GM06990 (cell line): Measurements from ENCODE around the gene RNF180.
A peak's percentile ranks its signal among the peaks of the same experiment; 100 is the strongest.

Experiments
- DNase-seq: peaks from one replicate; pipeline ENCODE4 v3.0.0-alpha.2; 2011; ENCODE audit not compliant: insufficient read length; ENCODE audit errors: extremely low read depth
- H3K27me3 ChIP-seq: replicated peaks from 2 replicates; pipeline ENCODE4 v1.6.0; 2011; ENCODE audit warnings: low read length; ENCODE audit not compliant: control insufficient read depth, insufficient read depth
- H3K36me3 ChIP-seq: 2 replicates; pipeline ENCODE4 v1.5.1; 2011; ENCODE audit warnings: low read length; ENCODE audit not compliant: control insufficient read depth, insufficient read depth
- H3K4me3 ChIP-seq: replicated peaks from 2 replicates; pipeline ENCODE4 v1.5.1; 2011; ENCODE audit warnings: low read depth, mild to moderate bottlenecking, control low read depth, low read length
- TF ChIP-seq, protein P1 (sequence below): IDR thresholded peaks from 2 replicates; pipeline ENCODE4 v1.5.1; 2011; ENCODE audit warnings: low read length, control low read depth, mild to moderate bottlenecking, inconsistent platforms; ENCODE audit not compliant: insufficient read depth, poor library complexity, severe bottlenecking

The RNF180 gene, protein sequence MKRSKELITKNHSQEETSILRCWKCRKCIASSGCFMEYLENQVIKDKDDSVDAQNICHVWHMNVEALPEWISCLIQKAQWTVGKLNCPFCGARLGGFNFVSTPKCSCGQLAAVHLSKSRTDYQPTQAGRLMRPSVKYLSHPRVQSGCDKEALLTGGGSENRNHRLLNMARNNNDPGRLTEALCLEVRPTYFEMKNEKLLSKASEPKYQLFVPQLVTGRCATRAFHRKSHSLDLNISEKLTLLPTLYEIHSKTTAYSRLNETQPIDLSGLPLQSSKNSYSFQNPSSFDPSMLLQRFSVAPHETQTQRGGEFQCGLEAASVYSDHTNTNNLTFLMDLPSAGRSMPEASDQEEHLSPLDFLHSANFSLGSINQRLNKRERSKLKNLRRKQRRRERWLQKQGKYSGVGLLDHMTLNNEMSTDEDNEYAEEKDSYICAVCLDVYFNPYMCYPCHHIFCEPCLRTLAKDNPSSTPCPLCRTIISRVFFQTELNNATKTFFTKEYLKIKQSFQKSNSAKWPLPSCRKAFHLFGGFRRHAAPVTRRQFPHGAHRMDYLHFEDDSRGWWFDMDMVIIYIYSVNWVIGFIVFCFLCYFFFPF

DNA sequence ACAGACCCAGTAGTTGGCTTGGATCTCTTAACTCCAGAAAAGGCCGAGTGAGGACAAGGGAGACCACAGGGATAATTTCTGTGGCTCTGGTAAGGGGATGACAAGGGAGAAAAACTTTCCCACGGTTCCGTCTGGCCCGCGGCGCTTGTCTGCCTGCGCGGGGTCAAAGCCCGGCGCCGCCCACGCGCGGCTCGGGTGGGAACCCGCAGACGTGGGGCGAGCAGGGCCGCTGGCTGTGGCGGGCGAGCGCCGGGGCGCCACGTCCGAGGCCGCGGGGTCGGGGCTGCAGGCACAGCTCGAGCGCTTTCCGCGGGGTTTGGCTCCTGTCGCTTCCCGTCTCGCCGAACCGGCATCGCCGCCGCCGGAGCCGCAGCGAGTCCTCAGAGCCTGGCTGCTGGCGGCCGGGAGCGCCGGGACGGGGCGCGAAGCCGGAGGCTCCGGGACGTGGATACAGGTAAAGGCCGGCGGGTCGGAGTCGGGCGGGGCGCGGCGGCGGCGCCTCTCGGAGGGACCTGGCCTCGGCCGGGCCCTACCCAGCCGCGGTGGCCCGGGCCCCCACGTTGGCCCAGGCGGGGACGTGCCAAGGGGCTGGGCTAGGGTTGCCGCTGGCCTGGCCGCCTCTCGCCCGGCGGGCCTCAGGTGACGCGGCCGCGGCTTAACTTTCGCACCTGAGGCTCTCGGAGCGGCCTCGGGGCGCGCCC, at the start of gene RNF180:
Gene RNF180 (plus strand): TSS at position 344 of the 701 bp plus-strand sequence. CDS start 34,965 bp downstream, outside the sequence.
- TF ChIP-seq, protein P1, sequence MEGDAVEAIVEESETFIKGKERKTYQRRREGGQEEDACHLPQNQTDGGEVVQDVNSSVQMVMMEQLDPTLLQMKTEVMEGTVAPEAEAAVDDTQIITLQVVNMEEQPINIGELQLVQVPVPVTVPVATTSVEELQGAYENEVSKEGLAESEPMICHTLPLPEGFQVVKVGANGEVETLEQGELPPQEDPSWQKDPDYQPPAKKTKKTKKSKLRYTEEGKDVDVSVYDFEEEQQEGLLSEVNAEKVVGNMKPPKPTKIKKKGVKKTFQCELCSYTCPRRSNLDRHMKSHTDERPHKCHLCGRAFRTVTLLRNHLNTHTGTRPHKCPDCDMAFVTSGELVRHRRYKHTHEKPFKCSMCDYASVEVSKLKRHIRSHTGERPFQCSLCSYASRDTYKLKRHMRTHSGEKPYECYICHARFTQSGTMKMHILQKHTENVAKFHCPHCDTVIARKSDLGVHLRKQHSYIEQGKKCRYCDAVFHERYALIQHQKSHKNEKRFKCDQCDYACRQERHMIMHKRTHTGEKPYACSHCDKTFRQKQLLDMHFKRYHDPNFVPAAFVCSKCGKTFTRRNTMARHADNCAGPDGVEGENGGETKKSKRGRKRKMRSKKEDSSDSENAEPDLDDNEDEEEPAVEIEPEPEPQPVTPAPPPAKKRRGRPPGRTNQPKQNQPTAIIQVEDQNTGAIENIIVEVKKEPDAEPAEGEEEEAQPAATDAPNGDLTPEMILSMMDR, result no peak
- Histone ChIP-seq H3K4me3 (no peak within 1 kb of the TSS), H3K27me3 (peaks cover 1% of the 10 kb centered on the region; the same call in 1 of the 2 replicates), H3K36me3 (no peaks in the 10 kb centered on the region)
- peak; percentile 11 for DNase-seq

DNA sequence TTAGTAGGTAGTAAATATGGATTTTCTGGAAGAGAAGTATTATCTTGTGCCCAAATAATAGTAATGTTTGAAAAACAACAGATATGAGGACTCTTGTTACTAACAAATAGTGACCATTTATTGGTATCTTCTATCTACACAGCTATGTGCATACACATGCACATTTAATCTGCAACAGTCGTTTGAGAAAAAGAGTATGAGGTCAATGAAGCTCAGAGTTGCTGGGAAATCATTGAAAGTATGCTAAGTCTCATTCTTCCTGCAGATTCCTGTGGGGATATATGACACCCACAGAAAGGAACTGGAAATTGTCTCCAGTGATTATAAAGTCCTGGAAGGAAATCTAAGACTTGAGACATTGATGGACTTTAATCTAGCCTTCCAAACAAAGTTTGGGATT, 40.1 kb upstream of the RNF180 start:
- no peaks in the 10 kb centered on the region for H3K27me3 ChIP-seq
- no peak for DNase-seq
- TF ChIP-seq, protein P1, result no peak
- no peak overlapping the region for H3K4me3 ChIP-seq
- no peaks in the 10 kb centered on the region for H3K36me3 ChIP-seq

DNA sequence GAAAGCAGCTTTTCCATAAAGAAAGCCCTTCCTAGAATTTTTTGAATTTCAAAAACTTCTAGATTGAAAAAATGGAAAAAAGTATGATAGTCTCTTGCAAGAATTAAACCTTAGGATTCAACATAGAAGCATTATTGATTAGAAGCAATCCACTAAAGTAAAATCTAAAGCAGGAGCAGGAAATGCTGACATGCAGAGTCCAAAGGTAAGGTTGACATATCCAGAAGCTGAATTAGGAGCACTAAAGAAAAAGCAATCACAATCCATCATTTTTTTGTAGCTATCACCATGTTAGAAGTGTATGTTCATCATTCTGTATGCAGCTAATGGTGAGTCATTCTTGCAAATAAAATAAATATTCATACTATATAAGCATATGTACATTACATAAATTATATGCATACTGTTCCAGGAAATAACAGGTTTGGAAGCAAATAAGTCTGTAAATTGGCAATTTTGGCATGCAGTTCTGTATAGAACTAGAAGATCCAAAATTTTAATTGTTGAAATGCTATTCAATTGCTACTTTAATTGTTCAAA, 39.4 kb upstream of the RNF180 start:
- TF ChIP-seq, protein P1, result no peak
- Histone ChIP-seq H3K36me3 (no peaks in the 10 kb centered on the region), H3K4me3 (no peak overlapping the region), H3K27me3 (no peaks in the 10 kb centered on the region)
- DNase-seq, result no peak

DNA sequence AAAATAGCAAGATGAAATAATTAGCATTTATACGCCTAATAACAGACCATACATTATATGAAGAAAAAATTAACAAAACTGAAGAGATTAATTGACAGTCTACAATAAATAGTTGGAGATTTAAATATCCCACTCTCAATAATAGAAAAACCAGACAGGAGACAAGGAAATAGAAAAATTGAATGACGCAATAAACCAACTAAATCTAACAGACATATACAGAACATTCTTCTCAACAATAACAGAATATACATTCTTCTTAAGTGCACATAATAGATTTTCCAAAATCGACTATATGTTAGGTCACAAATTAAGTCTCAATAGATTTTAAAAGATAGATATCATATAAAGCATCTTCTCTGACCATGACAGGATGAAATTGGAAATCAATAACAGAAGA, 25.6 kb upstream of the RNF180 start:
- Histone ChIP-seq H3K4me3 (no peak overlapping the region), H3K27me3 (no peaks in the 10 kb centered on the region), H3K36me3 (no peaks in the 10 kb centered on the region)
- DNase-seq, result no peak
- TF ChIP-seq, protein P1, result no peak

DNA sequence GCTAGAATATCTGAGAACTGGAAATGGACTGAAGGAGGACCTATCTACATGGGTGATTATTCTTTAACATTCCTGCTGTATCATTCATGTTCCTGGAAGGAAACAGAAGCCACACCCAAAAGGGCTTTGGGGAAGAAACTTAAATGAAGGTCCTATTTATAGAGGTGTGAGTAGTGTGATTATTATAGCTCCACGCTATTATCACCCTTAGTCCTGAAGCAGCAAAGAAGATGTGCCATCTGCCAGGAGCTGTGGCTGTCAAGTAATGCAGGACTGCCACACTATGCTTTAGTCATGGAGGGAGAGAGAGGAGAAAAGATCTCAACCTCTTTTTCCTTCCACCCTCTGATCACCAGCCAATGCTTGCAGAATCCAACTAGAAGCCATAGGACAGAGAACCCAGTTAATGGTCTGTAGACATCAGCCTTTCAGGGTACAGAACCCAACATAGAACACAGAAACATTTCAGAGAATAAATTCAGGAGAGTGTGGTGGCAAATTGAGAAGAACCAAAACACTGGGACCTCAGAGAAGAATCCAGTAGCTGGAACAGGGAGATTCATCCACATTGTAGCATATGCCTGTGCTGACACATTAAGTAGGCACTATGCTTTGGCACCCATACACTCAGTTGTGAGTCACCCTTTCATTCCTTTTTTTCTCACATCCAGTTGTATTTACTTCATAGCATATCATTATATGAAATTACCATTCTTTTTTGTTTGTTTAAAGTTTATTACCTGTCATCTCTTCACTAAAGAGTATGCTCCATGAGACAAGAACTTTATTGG, 21.0 kb upstream of the RNF180 start:
- H3K36me3 ChIP-seq, result no peaks in the 10 kb centered on the region

More for the DNA sequence above, 21.0 kb upstream of the RNF180 start:
- no peak for DNase-seq
- TF ChIP-seq, protein P1, result no peak
- Histone ChIP-seq H3K4me3 (no peak overlapping the region), H3K27me3 (no peaks in the 10 kb centered on the region)
